ENCODE results near the gene HLA-DRA.

DNA sequence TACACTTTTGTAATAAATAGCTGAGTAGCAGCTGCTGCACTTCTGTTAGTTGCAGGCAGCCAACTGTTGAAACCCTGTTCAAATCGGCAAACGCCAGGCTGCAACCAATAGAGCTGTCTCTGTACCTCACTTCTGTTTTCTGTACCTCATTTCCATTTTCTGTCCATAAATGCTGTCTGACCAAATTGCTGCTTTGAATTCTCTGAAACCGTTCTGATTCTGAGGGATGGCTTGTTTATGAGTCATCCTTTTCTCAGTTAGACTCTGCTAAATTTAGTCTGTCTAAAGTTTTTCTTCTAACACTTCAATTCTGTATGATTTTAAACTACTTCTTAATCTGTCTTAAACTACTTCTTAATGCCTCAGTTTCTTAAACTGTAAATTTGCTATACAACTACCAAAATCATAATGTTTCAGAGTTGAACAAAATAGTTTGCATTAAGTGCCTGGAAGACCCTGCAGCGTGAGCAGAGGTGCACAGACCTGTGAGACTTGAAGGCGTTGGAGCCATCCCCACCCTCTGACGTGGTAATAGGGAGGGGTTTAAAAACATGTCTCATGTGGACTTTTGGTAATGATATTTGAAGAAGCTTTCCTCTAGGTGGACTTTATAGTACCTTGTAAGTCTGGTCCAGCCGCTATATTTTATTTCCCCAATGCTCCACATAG is 42.3 kb upstream of the HLA-DRA start:
- TF ChIP-seq EZH2phosphoT487 (IDR thresholded peaks at IDR 0.05; ENCODE audit: borderline replicate concordance, low read depth, low read length), result no peak
- TF ChIP-seq, protein P1, sequence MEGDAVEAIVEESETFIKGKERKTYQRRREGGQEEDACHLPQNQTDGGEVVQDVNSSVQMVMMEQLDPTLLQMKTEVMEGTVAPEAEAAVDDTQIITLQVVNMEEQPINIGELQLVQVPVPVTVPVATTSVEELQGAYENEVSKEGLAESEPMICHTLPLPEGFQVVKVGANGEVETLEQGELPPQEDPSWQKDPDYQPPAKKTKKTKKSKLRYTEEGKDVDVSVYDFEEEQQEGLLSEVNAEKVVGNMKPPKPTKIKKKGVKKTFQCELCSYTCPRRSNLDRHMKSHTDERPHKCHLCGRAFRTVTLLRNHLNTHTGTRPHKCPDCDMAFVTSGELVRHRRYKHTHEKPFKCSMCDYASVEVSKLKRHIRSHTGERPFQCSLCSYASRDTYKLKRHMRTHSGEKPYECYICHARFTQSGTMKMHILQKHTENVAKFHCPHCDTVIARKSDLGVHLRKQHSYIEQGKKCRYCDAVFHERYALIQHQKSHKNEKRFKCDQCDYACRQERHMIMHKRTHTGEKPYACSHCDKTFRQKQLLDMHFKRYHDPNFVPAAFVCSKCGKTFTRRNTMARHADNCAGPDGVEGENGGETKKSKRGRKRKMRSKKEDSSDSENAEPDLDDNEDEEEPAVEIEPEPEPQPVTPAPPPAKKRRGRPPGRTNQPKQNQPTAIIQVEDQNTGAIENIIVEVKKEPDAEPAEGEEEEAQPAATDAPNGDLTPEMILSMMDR (conservative IDR thresholded peaks at IDR 0.05; ENCODE audit: low read length), result no peak

Measured in OCI-LY7 (cell line).